Naive thymus-derived CD4-positive, alpha-beta T cell (primary cell): ENCODE data around the gene MAMDC4. TPM values are rescaled to one million over a fixed set of nuclear protein-coding genes. Genes with fewer than 3 reads are reported as not detected.

ENCODE experiments used
- ATAC-seq: fragments of 150-1000 bp; cut with Tn5 transposase; 2 replicates; pipeline ENCODE4 v1.10.0; 2021; ENCODE audit warnings: mild to moderate bottlenecking, moderate library complexity
- CTCF ChIA-PET: fragments of 350-600 bp; sonication (Branson Sonifier 250); formaldehyde crosslinking; loops from one replicate; lab custom pipeline; 2021; ENCODE audit warnings: antibody characterized with exemption; lab: Charles Lee
- POLR2A ChIA-PET: fragments of 350-600 bp; sonication (Branson Sonifier 250); formaldehyde crosslinking; loops from one replicate; lab custom pipeline; 2021; ENCODE audit warnings: antibody characterized with exemption, inconsistent platforms; lab: Charles Lee
- DNase-seq, 9 donors: peaks; one replicate each; pipeline versions ENCODE4 v3.0.0 to v3.0.0-alpha.2; 2020 to 2022; ENCODE audit warnings: mixed read lengths in 1 of 9
- H3K27ac ChIP-seq: one replicate; pipeline ENCODE4 v1.7.0; 2013; ENCODE audit warnings: mild to moderate bottlenecking, low read depth, low read length, moderate library complexity
- H3K27me3 ChIP-seq, 2 donors: one replicate each; pipeline ENCODE4 v1.7.0; 2013; ENCODE audit warnings: low read length in 2 of 2, mild to moderate bottlenecking in 2 of 2, moderate library complexity in 2 of 2; ENCODE audit not compliant: control insufficient read depth in 2 of 2, insufficient read depth in 2 of 2
- H3K36me3 ChIP-seq, 3 experiments: 1 replicate in 2 of 3; 2 replicates in 1 of 3; pipeline ENCODE4 v1.7.0; 2013; ENCODE audit warnings: low read length in 3 of 3, mild to moderate bottlenecking in 3 of 3, moderate library complexity in 1 of 3; ENCODE audit not compliant: insufficient read depth in 3 of 3, control insufficient read depth in 2 of 3
- H3K4me1 ChIP-seq, 2 donors: one replicate each; pipeline ENCODE4 v1.7.0; 2013; ENCODE audit warnings: low read length in 2 of 2, mild to moderate bottlenecking in 2 of 2, moderate library complexity in 1 of 2; ENCODE audit not compliant: control insufficient read depth in 2 of 2, insufficient read depth in 2 of 2
- H3K4me3 ChIP-seq: 2 replicates; pipeline ENCODE4 v1.7.0; 2013; ENCODE audit warnings: mild to moderate bottlenecking, low read length
- H3K9me3 ChIP-seq, 3 experiments: 1 replicate in 2 of 3; 2 replicates in 1 of 3; pipeline ENCODE4 v1.7.0; 2013; ENCODE audit warnings: low read length in 3 of 3; ENCODE audit not compliant: control insufficient read depth in 2 of 3
- H3K27ac Mint-ChIP-seq, 9 donors: one replicate each; pipeline ENCODE4 v1.8.0; 2020 to 2022; ENCODE audit warnings: mixed read lengths in 9 of 9, mild to moderate bottlenecking in 8 of 9, moderate library complexity in 5 of 9, inconsistent platforms in 2 of 9
- H3K27me3 Mint-ChIP-seq, 5 donors: one replicate each; pipeline ENCODE4 v1.8.0; 2021 to 2022; ENCODE audit warnings: mixed read lengths in 5 of 5, mild to moderate bottlenecking in 1 of 5
- H3K36me3 Mint-ChIP-seq, 5 donors: one replicate each; pipeline ENCODE4 v1.8.0; 2020 to 2022; ENCODE audit warnings: mixed read lengths in 5 of 5, mild to moderate bottlenecking in 3 of 5, inconsistent platforms in 1 of 5
- H3K4me1 Mint-ChIP-seq, 7 donors: one replicate each; pipeline ENCODE4 v1.8.0; 2020 to 2022; ENCODE audit warnings: mixed read lengths in 7 of 7, mild to moderate bottlenecking in 3 of 7, inconsistent platforms in 1 of 7
- H3K4me3 Mint-ChIP-seq, 10 donors: one replicate each; pipeline ENCODE4 v1.8.0; 2020 to 2022; ENCODE audit warnings: mild to moderate bottlenecking in 10 of 10, mixed read lengths in 10 of 10, moderate library complexity in 6 of 10, inconsistent platforms in 2 of 10
- H3K9me3 Mint-ChIP-seq, 11 donors: one replicate each; pipeline ENCODE4 v1.8.0; 2020 to 2022; ENCODE audit warnings: mixed read lengths in 11 of 11, mild to moderate bottlenecking in 4 of 11, inconsistent platforms in 1 of 11, moderate library complexity in 1 of 11
- intact Hi-C, 2 donors: fragments of 100-400 bp; cut with micrococcal nuclease; formaldehyde crosslinking; loops; one replicate each; pipeline ENCODE4 v1.15.1; 2023
- polyA plus RNA-seq, 2 donors: library from polyadenylated mRNA; unstranded; fragments of 300-500 nt; fragmentation: Illumina TruSeq; gene quantifications; one replicate each; pipeline ENCODE4 v1.2.3, GENCODE V29; 2021
- total RNA-seq, 6 experiments: library from RNA in 5 of 6; stranded (reverse) in 5 of 6; gene quantifications; 1 replicate in 5 of 6; 2 replicates in 1 of 6; pipeline ENCODE4 v1.2.3 and lab custom pipeline; 2021 to 2026

Gene MAMDC4
- total and polyA plus RNA-seq, 7 experiments from 2014 or later: 0.22 to 27.7 (median 5.0) TPM; not detected in 1

DNA sequence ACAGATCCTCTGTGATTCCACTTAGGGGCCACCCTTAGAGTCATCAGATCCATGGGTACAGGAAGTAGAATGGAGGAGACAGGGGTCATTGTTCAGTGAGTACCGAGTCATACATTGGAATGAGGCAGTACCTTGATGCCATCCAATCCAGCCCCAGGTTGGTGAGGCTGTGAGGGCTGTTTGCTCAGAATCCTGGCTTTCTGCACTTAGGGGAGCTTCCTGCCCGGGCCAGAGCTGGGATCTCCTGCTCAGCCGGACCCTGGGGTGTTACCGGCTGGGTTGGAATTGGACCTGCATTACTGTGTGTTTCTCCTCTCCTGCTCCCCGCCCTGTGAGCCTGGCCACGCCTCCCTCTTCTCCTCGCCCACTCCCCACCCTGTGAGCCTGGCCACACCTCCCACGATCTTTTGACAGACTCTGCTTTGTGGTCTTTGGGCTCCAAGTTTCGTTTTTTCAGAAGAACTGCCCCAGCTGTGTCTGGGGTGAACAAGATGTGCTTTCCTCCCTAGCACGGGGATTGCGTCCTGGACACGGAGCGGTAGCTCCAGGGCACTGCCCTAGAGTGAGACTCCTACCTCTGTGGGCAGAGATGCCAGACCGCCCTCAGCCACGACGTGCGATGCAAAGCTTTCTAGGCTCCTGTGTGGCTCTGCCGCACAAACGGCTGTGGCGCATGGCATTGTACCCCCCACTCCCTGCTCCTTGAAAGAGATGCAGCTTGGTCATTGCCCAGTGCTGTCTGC lies 49.5 kb downstream of the MAMDC4 start:
- H3K4me3 ChIP-seq: peak overlapping the region; percentile 24
- H3K36me3 Mint-ChIP-seq: peaks cover 0 to 36% (median 5%) of the 10 kb centered on the region in 5 donors
- peak overlapping the region; percentile 89 to 98 (median 94) for H3K27ac Mint-ChIP-seq
- intact Hi-C loops: loop anchor here (1.0 to 5.0 kb wide), 8 partner anchors 15 to 121 kb away; partner anchors contain the start of genes TRAF2 (in 2 of the 2), EDF1 (in 1 of the 2), FBXW5 (in 1 of the 2) and PHPT1 (in 1 of the 2)
- peaks cover 14 to 60% (median 39%) of the 10 kb centered on the region in 7 donors for H3K4me1 Mint-ChIP-seq
- DNase-seq: peak; percentile 21 to 80 (median 55)
- H3K9me3 Mint-ChIP-seq: no peaks in the 10 kb centered on the region
- H3K27ac ChIP-seq: peak overlapping the region; percentile 76
- H3K9me3 ChIP-seq: no peaks in the 10 kb centered on the region
- H3K4me3 Mint-ChIP-seq: peak overlapping the region; percentile 62 to 81 (median 74)
- POLR2A ChIA-PET: interaction anchor here (1.0 to 1.8 kb wide), 5 partner anchors 11 to 102 kb away, joined by 4 to 15 read pairs (median 5); no protein-coding TSS in a partner anchor
- CTCF ChIA-PET: interaction anchor here (1.6 kb wide), 1 partner anchor 133 kb away, joined by 4 read pairs; no protein-coding TSS in a partner anchor
- peaks cover 0 to 52% (median 0%) of the 10 kb centered on the region in 3 experiments for H3K36me3 ChIP-seq
- peaks cover 26 to 30% of the 10 kb centered on the region in 2 donors for H3K4me1 ChIP-seq
- H3K27me3 Mint-ChIP-seq: no peaks in the 10 kb centered on the region
- H3K27me3 ChIP-seq: no peaks in the 10 kb centered on the region
- ATAC-seq: peak; percentile 68

DNA sequence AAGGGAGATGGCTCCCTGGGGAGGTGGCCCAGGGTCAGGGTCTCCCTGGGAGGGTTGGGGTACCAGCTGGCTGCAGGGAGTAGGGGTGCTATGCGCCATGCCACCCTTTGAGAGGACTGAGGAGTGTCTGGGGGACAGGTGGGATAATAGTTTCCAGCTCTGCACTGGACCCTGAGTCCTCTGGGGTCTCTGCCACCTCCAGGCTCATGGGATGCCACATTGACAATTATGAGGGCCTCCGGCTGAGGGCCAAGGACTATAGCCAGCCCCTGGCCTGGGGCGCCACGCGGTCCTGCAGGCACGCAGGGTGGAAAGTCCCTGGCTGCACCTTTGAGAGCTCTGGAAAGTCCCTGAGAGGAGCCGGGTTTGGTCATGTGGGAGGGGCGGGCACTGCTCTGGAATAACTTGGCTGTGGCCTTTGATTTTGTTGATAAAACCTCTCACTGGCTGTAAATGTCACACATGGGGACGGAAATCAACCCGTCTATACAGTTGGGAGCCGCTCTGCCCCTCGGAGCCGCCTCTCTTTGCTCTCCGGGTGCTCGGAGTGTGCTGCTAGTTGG lies 50.2 kb downstream of the MAMDC4 start:
- CTCF ChIA-PET: interaction anchor here (1.6 kb wide), 1 partner anchor 133 kb away, joined by 4 read pairs; no protein-coding TSS in a partner anchor
- ATAC-seq (peak; percentile 93), DNase-seq (peak; percentile 38 to 91 (median 66))
- H3K4me1 ChIP-seq: peaks cover 26 to 30% of the 10 kb centered on the region in 2 donors
- Mint-ChIP-seq H3K4me1 (peaks cover 12 to 59% (median 36%) of the 10 kb centered on the region in 7 donors), H3K4me3 (peak overlapping the region; percentile 62 to 81 (median 75)), H3K27me3 (no peaks in the 10 kb centered on the region), H3K36me3 (peaks cover 0 to 38% (median 5%) of the 10 kb centered on the region in 5 donors), H3K27ac (peak overlapping the region; percentile 89 to 98 (median 94)), H3K9me3 (no peaks in the 10 kb centered on the region)
- no peaks in the 10 kb centered on the region for H3K27me3 ChIP-seq
- H3K36me3 ChIP-seq: peaks cover 0 to 58% (median 0%) of the 10 kb centered on the region in 3 experiments
- intact Hi-C loops: loop anchor here (1.0 to 5.0 kb wide), 7 partner anchors 16 to 120 kb away; partner anchors contain the start of genes EDF1 (in 1 of the 2), FBXW5 (in 1 of the 2), PHPT1 (in 1 of the 2) and TRAF2 (in 1 of the 2)
- POLR2A ChIA-PET: interaction anchor here (1.0 to 1.8 kb wide), 5 partner anchors 11 to 103 kb away, joined by 4 to 15 read pairs (median 5); no protein-coding TSS in a partner anchor
- peak overlapping the region; percentile 76 for H3K27ac ChIP-seq
- H3K9me3 ChIP-seq: no peaks in the 10 kb centered on the region
- peak overlapping the region; percentile 24 for H3K4me3 ChIP-seq

DNA sequence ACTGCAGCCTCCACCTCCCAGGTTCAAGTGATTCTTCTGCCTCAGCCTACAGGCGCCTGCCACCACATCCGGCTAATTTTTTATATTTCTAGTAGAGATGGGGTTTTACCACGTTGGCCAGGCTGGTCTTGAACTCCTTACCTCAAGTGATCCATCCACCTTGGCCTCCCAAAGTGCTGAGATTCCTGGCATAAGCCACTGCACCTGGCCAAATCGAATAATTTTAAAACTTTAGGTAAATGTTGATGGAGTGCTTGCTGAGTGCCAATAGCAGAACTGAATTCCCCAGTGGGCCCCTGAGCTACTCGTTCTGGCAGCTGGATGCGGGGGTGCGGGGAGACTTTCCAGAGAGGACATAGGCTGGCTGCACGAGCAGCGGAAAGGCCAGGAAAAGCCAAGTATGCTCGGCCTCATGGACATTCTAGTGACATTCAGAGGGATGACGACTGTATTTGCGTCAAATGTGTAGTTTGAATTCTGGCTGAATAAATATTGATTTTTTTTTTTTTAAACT lies 51.0 kb downstream of the MAMDC4 start:
- Histone ChIP-seq H3K4me1 (peaks cover 26 to 30% of the 10 kb centered on the region in 2 donors), H3K4me3 (no peak overlapping the region), H3K9me3 (no peaks in the 10 kb centered on the region), H3K27me3 (no peaks in the 10 kb centered on the region), H3K27ac (peak overlapping the region; percentile 76), H3K36me3 (peaks cover 0 to 66% (median 4%) of the 10 kb centered on the region in 3 experiments)
- H3K4me1 Mint-ChIP-seq: peaks cover 12 to 58% (median 36%) of the 10 kb centered on the region in 7 donors
- peak overlapping the region in 7 of 9 donors; percentile 56 to 98 (median 93) for H3K27ac Mint-ChIP-seq
- DNase-seq (no peak), ATAC-seq (no peak)
- H3K4me3 Mint-ChIP-seq: peak overlapping the region in 4 of 10 donors; percentile 49 to 81 (median 69)
- ChIA-PET POLR2A (interaction anchor here (1.5 to 1.8 kb wide), 2 partner anchors 16 to 22 kb away, joined by 5 to 7 read pairs; no protein-coding TSS in a partner anchor), CTCF (interaction anchor here (0.5 to 0.6 kb wide), 2 partner anchors 20 to 60 kb away, joined by 3 to 4 read pairs; no protein-coding TSS in a partner anchor)
- H3K36me3 Mint-ChIP-seq: peaks cover 0 to 40% (median 5%) of the 10 kb centered on the region in 5 donors
- no peaks in the 10 kb centered on the region for H3K9me3 Mint-ChIP-seq
- no peaks in the 10 kb centered on the region for H3K27me3 Mint-ChIP-seq
- intact Hi-C loops: loop anchor here (5.0 kb wide), 3 partner anchors 36 to 119 kb away; partner anchors contain the start of genes EDF1 (in 1 of the 2) and PHPT1 (in 1 of the 2)

DNA sequence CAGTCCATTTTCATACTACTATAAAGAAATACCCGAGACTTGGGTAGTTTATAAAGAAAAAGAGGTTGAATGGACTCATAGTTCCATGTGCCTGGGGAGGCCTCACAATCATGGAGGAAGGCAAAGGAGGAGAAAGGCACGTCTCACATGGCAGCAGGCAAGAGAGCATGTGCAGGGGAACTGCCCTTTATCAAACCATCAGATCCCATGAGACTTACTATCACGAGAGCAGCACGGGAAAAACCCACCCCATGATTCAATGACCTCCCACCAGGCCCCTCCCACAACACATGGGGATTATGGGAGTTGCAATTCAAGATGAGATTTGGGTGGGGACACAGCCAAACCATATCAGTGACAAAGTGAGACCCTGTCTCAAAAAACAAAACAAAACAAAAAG lies 54.1 kb downstream of the MAMDC4 start:
- Histone ChIP-seq H3K27me3 (no peaks in the 10 kb centered on the region), H3K4me1 (peaks cover 23 to 27% of the 10 kb centered on the region in 2 donors), H3K36me3 (peaks cover 0 to 63% (median 4%) of the 10 kb centered on the region in 3 experiments), H3K27ac (no peak overlapping the region), H3K4me3 (no peak overlapping the region), H3K9me3 (no peaks in the 10 kb centered on the region)
- Mint-ChIP-seq H3K9me3 (peaks cover 0 to 2% (median 0%) of the 10 kb centered on the region in 11 donors), H3K4me1 (peaks cover 7 to 43% (median 28%) of the 10 kb centered on the region in 7 donors), H3K27ac (peak overlapping the region in 4 of 9 donors; percentile 4 to 68 (median 58)), H3K4me3 (no peak overlapping the region), H3K36me3 (peaks cover 0 to 29% (median 4%) of the 10 kb centered on the region in 5 donors), H3K27me3 (no peaks in the 10 kb centered on the region)
- intact Hi-C loops: no loop called here
- ATAC-seq (no peak), DNase-seq (no peak)
- POLR2A ChIA-PET: interaction anchor here (0.8 kb wide), 1 partner anchor 15 kb away, joined by 3 read pairs; no protein-coding TSS in a partner anchor
- CTCF ChIA-PET: no interaction called here

DNA sequence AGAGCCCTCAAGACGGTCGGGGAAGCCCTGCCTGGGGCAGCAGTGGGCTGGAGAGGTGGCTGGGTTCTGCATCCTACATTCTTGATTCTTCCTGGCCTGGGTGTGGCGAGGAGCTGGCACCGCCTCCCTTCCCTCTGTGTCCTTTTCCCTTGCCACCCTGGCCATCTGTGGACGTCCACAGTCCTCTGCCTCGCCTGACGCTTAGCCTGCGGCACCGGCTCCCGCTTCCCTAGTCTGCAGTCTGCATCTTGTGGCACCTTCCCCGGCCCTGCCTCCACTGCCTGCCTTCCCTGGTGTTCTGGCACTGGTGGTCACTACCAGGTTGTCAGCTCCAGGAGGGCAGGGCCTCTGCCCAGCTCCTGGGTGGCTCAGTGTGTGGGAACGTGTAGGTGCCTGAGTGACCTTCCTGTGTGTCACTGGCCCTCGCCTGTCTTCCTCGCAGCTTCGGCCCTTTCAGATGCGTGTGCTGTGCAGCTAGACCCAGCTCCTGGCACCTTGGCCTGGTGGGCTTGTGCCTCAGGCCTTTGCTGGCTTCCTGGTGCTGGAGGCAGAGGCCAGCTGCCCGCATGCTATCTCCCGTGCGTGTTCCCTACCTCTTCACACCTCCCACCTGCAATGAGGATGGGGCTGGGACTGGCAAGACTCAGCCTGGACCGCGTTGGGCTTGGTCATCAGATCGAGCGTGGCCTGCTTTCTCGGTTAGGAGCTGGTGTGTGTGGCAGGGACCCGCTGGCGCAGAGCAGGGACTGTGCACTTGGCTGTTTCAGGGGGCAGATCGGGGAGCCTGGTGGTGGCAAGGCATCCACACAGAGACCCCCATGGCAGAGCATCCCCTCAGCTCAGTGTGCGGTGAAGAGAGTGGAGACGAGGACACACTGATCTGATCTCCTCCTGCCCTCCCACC lies 55.1 kb downstream of the MAMDC4 start:
- CTCF ChIA-PET: interaction anchor here (1.0 kb wide), 1 partner anchor 121 kb away, joined by 3 read pairs; no protein-coding TSS in a partner anchor
- DNase-seq: no peak
- Mint-ChIP-seq H3K9me3 (peaks cover 0 to 2% (median 0%) of the 10 kb centered on the region in 11 donors), H3K4me1 (peaks cover 4 to 33% (median 19%) of the 10 kb centered on the region in 7 donors), H3K4me3 (no peak overlapping the region), H3K27me3 (no peaks in the 10 kb centered on the region), H3K27ac (peak overlapping the region in 2 of 9 donors; percentile 48 to 72), H3K36me3 (peaks cover 0 to 22% (median 4%) of the 10 kb centered on the region in 5 donors)
- no peaks in the 10 kb centered on the region for H3K27me3 ChIP-seq
- POLR2A ChIA-PET: no interaction called here
- intact Hi-C loops: no loop called here
- H3K36me3 ChIP-seq: peaks cover 0 to 59% (median 4%) of the 10 kb centered on the region in 3 experiments
- no peak overlapping the region for H3K4me3 ChIP-seq
- H3K9me3 ChIP-seq: no peaks in the 10 kb centered on the region
- H3K27ac ChIP-seq: no peak overlapping the region
- H3K4me1 ChIP-seq: peaks cover 13 to 19% of the 10 kb centered on the region in 2 donors
- no peak for ATAC-seq
